ENCODE data around the gene HBA1.

HBA1 gene

GRCh38 chr16:142405-142967, 34.0 kb upstream of the HBA1 start:
- TF ChIP-seq CTCF (IDR thresholded peaks at IDR 0.05; ENCODE audit: borderline replicate concordance, insufficient read depth, low read depth, low read length), result no peak
- H3K4me3 ChIP-seq (ENCODE audit: low read depth, low read length), result no peak overlapping the region

DNA sequence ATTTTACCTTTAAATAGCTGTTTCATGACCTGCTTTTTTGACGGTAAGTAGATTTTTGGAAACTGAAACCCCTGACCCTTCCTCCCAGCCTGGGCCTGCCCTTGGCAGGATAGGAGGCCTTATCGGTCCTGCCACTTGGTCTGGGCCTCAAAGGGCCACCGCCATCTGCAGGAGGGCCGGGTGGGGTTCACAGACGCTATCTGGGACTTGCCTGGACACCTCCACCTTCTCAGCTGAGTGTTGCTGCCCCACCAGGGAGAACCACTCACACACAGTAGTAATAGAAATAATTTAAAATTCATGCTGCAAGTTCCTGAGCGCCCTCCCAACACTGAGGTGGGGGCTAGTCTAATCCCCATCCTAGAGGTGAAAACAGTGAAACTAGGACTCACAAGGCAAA, 33.4 kb upstream of the HBA1 start:
- H3K4me3 ChIP-seq (ENCODE audit: low read depth, low read length), result no peak overlapping the region
- TF ChIP-seq CTCF (IDR thresholded peaks at IDR 0.05; ENCODE audit: borderline replicate concordance, insufficient read depth, low read depth, low read length), result no peak

GRCh38 chr16:143456-143855, 33.0 kb upstream of the HBA1 start:
- TF ChIP-seq CTCF (IDR thresholded peaks at IDR 0.05; ENCODE audit: borderline replicate concordance, insufficient read depth, low read depth, low read length), result no peak
- H3K4me3 ChIP-seq (ENCODE audit: low read depth, low read length), result no peak overlapping the region

DNA sequence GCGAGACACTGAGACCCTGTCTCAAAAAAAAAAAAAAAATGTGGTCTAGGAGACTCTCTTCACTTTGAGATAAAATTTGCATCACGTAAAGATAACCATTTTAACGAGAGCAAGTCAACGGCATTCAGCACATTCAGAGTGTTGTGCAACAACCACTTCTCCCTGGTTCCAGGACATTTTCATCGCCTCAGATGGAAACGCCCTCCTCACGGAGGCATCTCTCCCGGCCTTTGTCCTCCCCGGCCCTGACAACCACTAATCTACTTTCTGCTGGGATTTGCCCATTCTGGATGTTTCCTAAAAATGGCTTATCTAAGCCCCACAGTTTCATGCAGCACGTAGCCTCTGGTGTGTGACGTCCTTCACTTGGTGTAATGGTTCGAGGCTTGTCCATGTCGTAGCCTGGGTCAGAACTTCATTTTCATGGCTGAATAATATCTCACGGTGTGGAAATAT, 31.7 kb upstream of the HBA1 start:
- no peak overlapping the region for H3K4me3 ChIP-seq (ENCODE audit: low read depth, low read length)
- TF ChIP-seq CTCF (IDR thresholded peaks at IDR 0.05; ENCODE audit: borderline replicate concordance, insufficient read depth, low read depth, low read length), result no peak

DNA sequence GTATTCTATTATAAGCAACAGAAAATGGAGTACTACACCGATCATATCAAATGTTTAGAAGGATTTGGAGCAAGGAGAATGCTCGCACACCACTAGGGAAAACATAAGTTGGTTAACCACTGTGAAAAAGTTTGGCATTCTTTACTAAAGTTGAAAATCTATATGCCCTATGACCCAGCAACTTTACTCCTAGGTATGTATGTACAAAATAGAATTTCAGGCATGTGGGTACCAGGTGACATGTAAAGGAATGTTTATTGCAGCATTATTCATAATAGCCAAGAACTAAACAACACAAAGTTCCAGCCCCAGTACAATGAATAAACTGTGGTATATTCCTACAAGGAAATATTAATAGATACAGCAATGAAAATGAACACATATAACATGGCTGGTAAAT, 29.8 kb upstream of the HBA1 start:
- H3K4me3 ChIP-seq (ENCODE audit: low read depth, low read length), result no peak overlapping the region
- TF ChIP-seq CTCF (IDR thresholded peaks at IDR 0.05; ENCODE audit: borderline replicate concordance, insufficient read depth, low read depth, low read length), result no peak

DNA sequence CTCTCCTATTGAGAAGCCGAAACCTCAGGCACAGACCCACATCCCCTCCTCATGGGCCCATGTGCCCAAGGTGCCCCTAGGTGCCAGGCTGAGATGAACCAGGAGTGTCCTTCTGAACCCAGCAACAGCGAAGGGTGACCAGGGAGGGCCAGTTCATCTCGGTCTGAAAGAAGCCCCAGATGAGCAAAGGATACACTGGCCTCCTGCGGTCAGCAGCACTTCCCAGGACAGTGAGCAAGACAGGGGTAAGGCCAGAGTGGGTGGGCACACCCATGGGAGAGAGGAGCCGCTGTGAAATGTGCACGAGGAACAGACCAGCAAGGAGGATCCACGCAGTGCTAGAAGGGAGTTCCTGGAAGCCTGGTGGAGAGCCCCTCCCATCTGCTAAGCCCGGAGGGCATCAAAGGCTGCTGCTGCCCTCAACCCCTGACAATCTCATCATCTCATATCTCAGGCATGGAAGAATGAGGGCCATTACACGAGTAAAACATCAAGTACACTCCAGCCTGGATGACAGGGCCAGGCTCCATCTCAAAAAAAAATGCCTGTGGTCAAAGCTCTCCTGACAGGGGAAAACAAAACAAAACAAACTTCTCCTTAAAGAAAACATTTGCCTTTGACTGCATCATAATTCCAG, 27.3 kb upstream of the HBA1 start:
- H3K4me3 ChIP-seq (ENCODE audit: low read depth, low read length), result no peak overlapping the region
- TF ChIP-seq CTCF (IDR thresholded peaks at IDR 0.05; ENCODE audit: borderline replicate concordance, insufficient read depth, low read depth, low read length), result no peak
